ENCODE data around the gene AFF1.

GRCh38 chr4:87041141-87041540 is 106.3 kb downstream of the AFF1 start:
- no peak for TF ChIP-seq POLR2A (IDR thresholded peaks at IDR 0.05; ENCODE audit: low read depth, low read length)
- no peak for TF ChIP-seq POLR2AphosphoS5 (IDR thresholded peaks at IDR 0.05; ENCODE audit: low read depth, low read length)
- no peak for TF ChIP-seq PAX5 (IDR thresholded peaks at IDR 0.05; ENCODE audit: insufficient read depth, low read length, severe bottlenecking)
